WTC11 (cell line): ENCODE measurements around the gene NALCN.

Experiments used
- CREB1 ChIP-seq: sonication (generic); formaldehyde crosslinking; IDR thresholded peaks from 2 replicates; pipeline ENCODE4 v1.8.0; 2023; ENCODE audit warnings: mild to moderate bottlenecking, missing genetic modification reagents
- ETV6 ChIP-seq: sonication (generic); formaldehyde crosslinking; IDR thresholded peaks from 2 replicates; pipeline ENCODE4 v1.8.1; 2022; ENCODE audit warnings: mild to moderate bottlenecking, missing genetic modification reagents
- JUN ChIP-seq: sonication (generic); formaldehyde crosslinking; IDR thresholded peaks from 2 replicates; pipeline ENCODE4 v1.8.0; 2023; ENCODE audit warnings: mild to moderate bottlenecking, missing genetic modification reagents
- SMAD3 ChIP-seq: sonication (generic); formaldehyde crosslinking; IDR thresholded peaks from 2 replicates; pipeline ENCODE4 v1.8.0; 2022; ENCODE audit warnings: missing genetic modification reagents, mild to moderate bottlenecking, borderline replicate concordance
- SP1 ChIP-seq: sonication (generic); formaldehyde crosslinking; conservative IDR thresholded peaks from 2 replicates; pipeline ENCODE4 v1.8.1; 2022; ENCODE audit warnings: missing genetic modification reagents
- TF ChIP-seq, protein P1 (sequence below): fragments of 200-600 bp; IDR thresholded peaks from 2 replicates; pipeline ENCODE4 v1.8.0; 2022; ENCODE audit warnings: antibody characterized with exemption
- TF ChIP-seq, protein P2 (sequence below): sonication (generic); formaldehyde crosslinking; IDR thresholded peaks from 2 replicates; pipeline ENCODE4 v1.8.1; 2023; ENCODE audit warnings: mild to moderate bottlenecking, missing genetic modification reagents, moderate library complexity
- TF ChIP-seq, protein P3 (sequence below): sonication (generic); formaldehyde crosslinking; IDR thresholded peaks from 2 replicates; pipeline ENCODE4 v1.8.1; 2023; ENCODE audit warnings: mild to moderate bottlenecking, moderate library complexity, missing genetic modification reagents
- TF ChIP-seq, protein P4 (sequence below): sonication (generic); formaldehyde crosslinking; IDR thresholded peaks from 2 replicates; pipeline ENCODE4 v1.8.1; 2023; ENCODE audit warnings: mild to moderate bottlenecking, missing genetic modification reagents
- TF ChIP-seq, protein P5 (sequence below): sonication (generic); formaldehyde crosslinking; IDR thresholded peaks from 2 replicates; pipeline ENCODE4 v1.8.0; 2022; ENCODE audit warnings: mild to moderate bottlenecking, missing genetic modification reagents

DNA sequence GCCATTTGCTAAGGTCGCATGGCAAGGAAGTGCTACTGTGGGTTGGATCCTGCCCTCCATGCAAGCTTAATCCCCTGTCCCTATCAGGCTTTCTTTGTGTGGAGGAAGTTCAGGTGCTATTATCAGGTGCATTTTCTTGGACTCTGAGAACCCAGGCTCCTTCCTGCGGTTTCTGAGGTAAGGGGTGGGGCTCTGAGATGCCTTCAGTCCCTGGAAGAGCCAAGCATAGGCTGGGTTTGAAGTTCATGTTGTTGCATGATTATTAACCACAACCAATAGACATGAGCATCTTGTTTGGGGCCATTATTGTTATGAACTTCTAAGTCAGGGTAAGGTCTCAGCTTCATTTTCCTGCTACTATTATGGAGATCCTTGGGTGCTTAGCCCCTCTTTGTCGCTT, 109.5 kb downstream of the NALCN start:
- TF ChIP-seq, protein P1, sequence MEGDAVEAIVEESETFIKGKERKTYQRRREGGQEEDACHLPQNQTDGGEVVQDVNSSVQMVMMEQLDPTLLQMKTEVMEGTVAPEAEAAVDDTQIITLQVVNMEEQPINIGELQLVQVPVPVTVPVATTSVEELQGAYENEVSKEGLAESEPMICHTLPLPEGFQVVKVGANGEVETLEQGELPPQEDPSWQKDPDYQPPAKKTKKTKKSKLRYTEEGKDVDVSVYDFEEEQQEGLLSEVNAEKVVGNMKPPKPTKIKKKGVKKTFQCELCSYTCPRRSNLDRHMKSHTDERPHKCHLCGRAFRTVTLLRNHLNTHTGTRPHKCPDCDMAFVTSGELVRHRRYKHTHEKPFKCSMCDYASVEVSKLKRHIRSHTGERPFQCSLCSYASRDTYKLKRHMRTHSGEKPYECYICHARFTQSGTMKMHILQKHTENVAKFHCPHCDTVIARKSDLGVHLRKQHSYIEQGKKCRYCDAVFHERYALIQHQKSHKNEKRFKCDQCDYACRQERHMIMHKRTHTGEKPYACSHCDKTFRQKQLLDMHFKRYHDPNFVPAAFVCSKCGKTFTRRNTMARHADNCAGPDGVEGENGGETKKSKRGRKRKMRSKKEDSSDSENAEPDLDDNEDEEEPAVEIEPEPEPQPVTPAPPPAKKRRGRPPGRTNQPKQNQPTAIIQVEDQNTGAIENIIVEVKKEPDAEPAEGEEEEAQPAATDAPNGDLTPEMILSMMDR: no peak
- no peak for TF ChIP-seq ETV6 (CRISPR knock-in tag)
- no peak for TF ChIP-seq SMAD3 (CRISPR knock-in tag)
- TF ChIP-seq, protein P2, sequence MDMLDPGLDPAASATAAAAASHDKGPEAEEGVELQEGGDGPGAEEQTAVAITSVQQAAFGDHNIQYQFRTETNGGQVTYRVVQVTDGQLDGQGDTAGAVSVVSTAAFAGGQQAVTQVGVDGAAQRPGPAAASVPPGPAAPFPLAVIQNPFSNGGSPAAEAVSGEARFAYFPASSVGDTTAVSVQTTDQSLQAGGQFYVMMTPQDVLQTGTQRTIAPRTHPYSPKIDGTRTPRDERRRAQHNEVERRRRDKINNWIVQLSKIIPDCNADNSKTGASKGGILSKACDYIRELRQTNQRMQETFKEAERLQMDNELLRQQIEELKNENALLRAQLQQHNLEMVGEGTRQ: no peak
- TF ChIP-seq JUN (CRISPR knock-in tag): no peak
- no peak for TF ChIP-seq SP1 (CRISPR knock-in tag)
- no peak for TF ChIP-seq CREB1 (CRISPR knock-in tag)
- TF ChIP-seq, protein P3, sequence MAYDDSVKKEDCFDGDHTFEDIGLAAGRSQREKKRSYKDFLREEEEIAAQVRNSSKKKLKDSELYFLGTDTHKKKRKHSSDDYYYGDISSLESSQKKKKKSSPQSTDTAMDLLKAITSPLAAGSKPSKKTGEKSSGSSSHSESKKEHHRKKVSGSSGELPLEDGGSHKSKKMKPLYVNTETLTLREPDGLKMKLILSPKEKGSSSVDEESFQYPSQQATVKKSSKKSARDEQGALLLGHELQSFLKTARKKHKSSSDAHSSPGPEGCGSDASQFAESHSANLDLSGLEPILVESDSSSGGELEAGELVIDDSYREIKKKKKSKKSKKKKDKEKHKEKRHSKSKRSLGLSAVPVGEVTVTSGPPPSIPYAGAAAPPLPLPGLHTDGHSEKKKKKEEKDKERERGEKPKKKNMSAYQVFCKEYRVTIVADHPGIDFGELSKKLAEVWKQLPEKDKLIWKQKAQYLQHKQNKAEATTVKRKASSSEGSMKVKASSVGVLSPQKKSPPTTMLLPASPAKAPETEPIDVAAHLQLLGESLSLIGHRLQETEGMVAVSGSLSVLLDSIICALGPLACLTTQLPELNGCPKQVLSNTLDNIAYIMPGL: no peak
- TF ChIP-seq, protein P4, sequence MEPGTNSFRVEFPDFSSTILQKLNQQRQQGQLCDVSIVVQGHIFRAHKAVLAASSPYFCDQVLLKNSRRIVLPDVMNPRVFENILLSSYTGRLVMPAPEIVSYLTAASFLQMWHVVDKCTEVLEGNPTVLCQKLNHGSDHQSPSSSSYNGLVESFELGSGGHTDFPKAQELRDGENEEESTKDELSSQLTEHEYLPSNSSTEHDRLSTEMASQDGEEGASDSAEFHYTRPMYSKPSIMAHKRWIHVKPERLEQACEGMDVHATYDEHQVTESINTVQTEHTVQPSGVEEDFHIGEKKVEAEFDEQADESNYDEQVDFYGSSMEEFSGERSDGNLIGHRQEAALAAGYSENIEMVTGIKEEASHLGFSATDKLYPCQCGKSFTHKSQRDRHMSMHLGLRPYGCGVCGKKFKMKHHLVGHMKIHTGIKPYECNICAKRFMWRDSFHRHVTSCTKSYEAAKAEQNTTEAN (CRISPR knock-in tag): no peak
- TF ChIP-seq, protein P5, sequence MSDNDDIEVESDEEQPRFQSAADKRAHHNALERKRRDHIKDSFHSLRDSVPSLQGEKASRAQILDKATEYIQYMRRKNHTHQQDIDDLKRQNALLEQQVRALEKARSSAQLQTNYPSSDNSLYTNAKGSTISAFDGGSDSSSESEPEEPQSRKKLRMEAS (CRISPR knock-in tag): no peak
